ENCODE data around the gene SBDS.

The SBDS gene

GRCh38 chr7:67021260-67021659 lies 25.9 kb upstream of the SBDS start (continued):
- no peak for TF ChIP-seq ZNF302 (tag by site-specific recombination; IDR thresholded peaks at IDR 0.05; ENCODE audit: low read depth)
- no peak for TF ChIP-seq INSM2 (tag by site-specific recombination; IDR thresholded peaks at IDR 0.05)
- TF ChIP-seq ZNF23 (tag by site-specific recombination; IDR thresholded peaks at IDR 0.05; ENCODE audit: borderline replicate concordance), result no peak
- TF ChIP-seq ZNF645 (tag by site-specific recombination; IDR thresholded peaks at IDR 0.05), result no peak

- ChIA-PET POLR2A (interaction anchor here (1.2 kb wide), 1 partner anchor 282 kb away, joined by 4 read pairs; no protein-coding TSS in a partner anchor), CTCF (no interaction called here)
- TF ChIP-seq ZNF768 (tag by site-specific recombination; IDR thresholded peaks at IDR 0.05), result no peak
- no peak for TF ChIP-seq ZNF138 (tag by site-specific recombination; IDR thresholded peaks at IDR 0.05; ENCODE audit: borderline replicate concordance)
- no peak for TF ChIP-seq PBX3 (CRISPR knock-in tag; IDR thresholded peaks at IDR 0.05)
- no peak for TF ChIP-seq GLI2 (tag by site-specific recombination; IDR thresholded peaks at IDR 0.05; ENCODE audit: borderline replicate concordance, low read depth)
- no peak for TF ChIP-seq ZSCAN23 (tag by site-specific recombination; IDR thresholded peaks at IDR 0.05)
- no peak for TF ChIP-seq ZNF530 (tag by site-specific recombination; IDR thresholded peaks at IDR 0.05; ENCODE audit: low read depth)
- no peak for TF ChIP-seq ZNF596 (tag by site-specific recombination; IDR thresholded peaks at IDR 0.05)
- no peak for TF ChIP-seq SP2 (tag by site-specific recombination; IDR thresholded peaks at IDR 0.05)
- no peak for TF ChIP-seq HOXA7 (CRISPR knock-in tag; IDR thresholded peaks at IDR 0.05; ENCODE audit: borderline replicate concordance)
- TF ChIP-seq ZNF639 (tag by site-specific recombination; IDR thresholded peaks at IDR 0.05), result no peak
- no peak for TF ChIP-seq ZNF558 (tag by site-specific recombination; IDR thresholded peaks at IDR 0.05)
- no peak for TF ChIP-seq ZNF155 (tag by site-specific recombination; IDR thresholded peaks at IDR 0.05)
- TF ChIP-seq REPIN1 (tag by site-specific recombination; IDR thresholded peaks at IDR 0.05; ENCODE audit: low read depth), result no peak
- TF ChIP-seq ZNF645 (tag by site-specific recombination; IDR thresholded peaks at IDR 0.05), result no peak
- TF ChIP-seq ZNF488 (tag by site-specific recombination; IDR thresholded peaks at IDR 0.05), result no peak
- no peak for TF ChIP-seq ZBTB26 (tag by site-specific recombination; optimal IDR thresholded peaks at IDR 0.05)
- TF ChIP-seq KLF16 (tag by site-specific recombination; IDR thresholded peaks at IDR 0.05), result no peak
- no peak for TF ChIP-seq ZBTB20 (tag by site-specific recombination; IDR thresholded peaks at IDR 0.05)
- no peak overlapping the region for H3K4me3 ChIP-seq (ENCODE audit: low read depth, low read length)
- H3K36me3 ChIP-seq (ENCODE audit: control insufficient read depth in 2 of 2, insufficient read depth in 1 of 2, low read length in 2 of 2), result peaks cover 3 to 35% of the 10 kb centered on the region in 2 experiments; a peak in 2 of 3 replicates
- no peaks in the 10 kb centered on the region for H3K4me1 ChIP-seq (ENCODE audit: control insufficient read depth, insufficient read depth, low read length)
- no peak overlapping the region for H3K27ac ChIP-seq (ENCODE audit: extremely low read depth, low read depth, low read length)
- no peaks in the 10 kb centered on the region for H3K9me3 ChIP-seq (ENCODE audit: control insufficient read depth, insufficient read depth, low read depth, low read length)
Measured at GRCh38 chr7:67019562-67020390, 24.4 kb upstream of the SBDS start.

Data from HEK293 (cell line).